WTC11 (cell line): ENCODE data around the gene GIMAP2.
"Not testable (repeated sequence)": the region's sequence is repeated elsewhere in the genome, so short reads cannot be mapped to it uniquely, and the experiment has no call there.

Experiments
- CBFB ChIP-seq: sonication (generic); formaldehyde crosslinking; IDR thresholded peaks from 2 replicates; pipeline ENCODE4 v1.8.1; 2022; ENCODE audit warnings: mild to moderate bottlenecking, low read depth, missing genetic modification reagents
- GABPB1 ChIP-seq: sonication (generic); formaldehyde crosslinking; IDR thresholded peaks from 2 replicates; pipeline ENCODE4 v1.8.1; 2023; ENCODE audit warnings: mild to moderate bottlenecking, missing genetic modification reagents
- HMGXB4 ChIP-seq: sonication (generic); formaldehyde crosslinking; IDR thresholded peaks from 2 replicates; pipeline ENCODE4 v1.8.1; 2023; ENCODE audit warnings: mild to moderate bottlenecking, moderate library complexity, missing genetic modification reagents
- IRF1 ChIP-seq: sonication (generic); formaldehyde crosslinking; IDR thresholded peaks from 2 replicates; pipeline ENCODE4 v1.8.0; 2023; ENCODE audit warnings: missing genetic modification reagents
- JUN ChIP-seq: sonication (generic); formaldehyde crosslinking; IDR thresholded peaks from 2 replicates; pipeline ENCODE4 v1.8.0; 2023; ENCODE audit warnings: mild to moderate bottlenecking, missing genetic modification reagents
- MAX ChIP-seq: sonication (generic); formaldehyde crosslinking; IDR thresholded peaks from 2 replicates; pipeline ENCODE4 v1.8.0; 2022; ENCODE audit warnings: mild to moderate bottlenecking, missing genetic modification reagents
- NFE2L1 ChIP-seq: sonication (generic); formaldehyde crosslinking; IDR thresholded peaks from 2 replicates; pipeline ENCODE4 v1.8.1; 2023; ENCODE audit warnings: missing genetic modification reagents
- USF1 ChIP-seq: sonication (generic); formaldehyde crosslinking; IDR thresholded peaks from 2 replicates; pipeline ENCODE4 v1.8.0; 2022; ENCODE audit warnings: mild to moderate bottlenecking, missing genetic modification reagents
- ZBTB21 ChIP-seq: sonication (generic); formaldehyde crosslinking; IDR thresholded peaks from 2 replicates; pipeline ENCODE4 v1.8.1; 2023; ENCODE audit warnings: mild to moderate bottlenecking, missing genetic modification reagents, borderline replicate concordance
- ZNF232 ChIP-seq: sonication (generic); formaldehyde crosslinking; IDR thresholded peaks from 2 replicates; pipeline ENCODE4 v1.8.0; 2022; ENCODE audit warnings: mild to moderate bottlenecking, missing genetic modification reagents
- ZNF532 ChIP-seq: fragments of 250-450 bp; sonication (Bioruptor Pico); IDR thresholded peaks from 2 replicates; pipeline ENCODE4 v1.9.0; 2021; ENCODE audit warnings: mild to moderate bottlenecking, borderline replicate concordance
- TF ChIP-seq, protein P1 (sequence below): fragments of 200-600 bp; IDR thresholded peaks from 2 replicates; pipeline ENCODE4 v1.8.0; 2022; ENCODE audit warnings: antibody characterized with exemption
- TF ChIP-seq, protein P2 (sequence below): sonication (generic); formaldehyde crosslinking; IDR thresholded peaks from 2 replicates; pipeline ENCODE4 v1.8.1; 2023; ENCODE audit warnings: mild to moderate bottlenecking, missing genetic modification reagents, moderate library complexity

GRCh38 chr7:150671798-150672585 is 13.5 kb upstream of the GIMAP2 start:
- TF ChIP-seq, protein P1, sequence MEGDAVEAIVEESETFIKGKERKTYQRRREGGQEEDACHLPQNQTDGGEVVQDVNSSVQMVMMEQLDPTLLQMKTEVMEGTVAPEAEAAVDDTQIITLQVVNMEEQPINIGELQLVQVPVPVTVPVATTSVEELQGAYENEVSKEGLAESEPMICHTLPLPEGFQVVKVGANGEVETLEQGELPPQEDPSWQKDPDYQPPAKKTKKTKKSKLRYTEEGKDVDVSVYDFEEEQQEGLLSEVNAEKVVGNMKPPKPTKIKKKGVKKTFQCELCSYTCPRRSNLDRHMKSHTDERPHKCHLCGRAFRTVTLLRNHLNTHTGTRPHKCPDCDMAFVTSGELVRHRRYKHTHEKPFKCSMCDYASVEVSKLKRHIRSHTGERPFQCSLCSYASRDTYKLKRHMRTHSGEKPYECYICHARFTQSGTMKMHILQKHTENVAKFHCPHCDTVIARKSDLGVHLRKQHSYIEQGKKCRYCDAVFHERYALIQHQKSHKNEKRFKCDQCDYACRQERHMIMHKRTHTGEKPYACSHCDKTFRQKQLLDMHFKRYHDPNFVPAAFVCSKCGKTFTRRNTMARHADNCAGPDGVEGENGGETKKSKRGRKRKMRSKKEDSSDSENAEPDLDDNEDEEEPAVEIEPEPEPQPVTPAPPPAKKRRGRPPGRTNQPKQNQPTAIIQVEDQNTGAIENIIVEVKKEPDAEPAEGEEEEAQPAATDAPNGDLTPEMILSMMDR: not testable (repeated sequence)
- TF ChIP-seq MAX (CRISPR knock-in tag); JUN (CRISPR knock-in tag); ZNF232 (CRISPR knock-in tag); NFE2L1; GABPB1 (CRISPR knock-in tag); HMGXB4 (CRISPR knock-in tag); USF1 (CRISPR knock-in tag); IRF1; ZNF532; ZBTB21 (CRISPR knock-in tag); CBFB (CRISPR knock-in tag): not testable (repeated sequence)
- TF ChIP-seq, protein P2, sequence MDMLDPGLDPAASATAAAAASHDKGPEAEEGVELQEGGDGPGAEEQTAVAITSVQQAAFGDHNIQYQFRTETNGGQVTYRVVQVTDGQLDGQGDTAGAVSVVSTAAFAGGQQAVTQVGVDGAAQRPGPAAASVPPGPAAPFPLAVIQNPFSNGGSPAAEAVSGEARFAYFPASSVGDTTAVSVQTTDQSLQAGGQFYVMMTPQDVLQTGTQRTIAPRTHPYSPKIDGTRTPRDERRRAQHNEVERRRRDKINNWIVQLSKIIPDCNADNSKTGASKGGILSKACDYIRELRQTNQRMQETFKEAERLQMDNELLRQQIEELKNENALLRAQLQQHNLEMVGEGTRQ (CRISPR knock-in tag): not testable (repeated sequence)
